HepG2 (cell line): ENCODE measurements around the gene OR2H1. TPM values are rescaled to one million over a fixed set of nuclear protein-coding genes. Genes with fewer than 3 reads are reported as not detected.

Source experiments
- ATAC-seq: fragments of 200-7000 bp; cut with Tn5 transposase; 3 replicates; pipeline ENCODE4 v1.9.1; 2020; ENCODE audit warnings: mild to moderate bottlenecking, moderate library complexity
- Bru-seq: library from RNA; stranded (reverse); fragments of 400-500 nt; gene quantifications from one replicate; lab custom pipeline; 2021; lab: Mats Ljungman, UMichigan
- BruChase-seq, 2 experiments: library from RNA; stranded (reverse); fragments of 400-500 nt; gene quantifications; one replicate each; lab custom pipeline; 2021; lab: Mats Ljungman, UMichigan
- BruUV-seq: library from RNA; stranded (reverse); fragments of 400-500 nt; replicated peaks from 2 replicates; lab custom pipeline; 2021; lab: Mats Ljungman, UMichigan
- CTCF ChIA-PET: fragments of 300-600 bp; formaldehyde crosslinking; extraction: SDS; loops from one replicate; lab custom pipeline; 2021; ENCODE audit warnings: low total read pairs, inconsistent platforms, low intra/inter-chr PET ratio; lab: Yijun Ruan, JAX
- POLR2A ChIA-PET: fragments of 350-600 bp; sonication (Branson Sonifier 250); formaldehyde crosslinking; loops from one replicate; lab custom pipeline; 2020; ENCODE audit warnings: antibody characterized with exemption, inconsistent platforms; lab: Yijun Ruan, JAX
- DNase-seq: peaks from one replicate; pipeline ENCODE4 v3.0.0-alpha.2; 2015; ENCODE audit warnings: low spot score
- FAIRE-seq: peaks from 3 replicates; lab custom pipeline; 2011; peaks lifted over from hg19 to GRCh38; lab: Jason Lieb, UNC
- H2AFZ ChIP-seq: one replicate; pipeline ENCODE4 v1.6.1; 2011; ENCODE audit warnings: low read length, inconsistent platforms
- H3K27ac ChIP-seq: fragments of 300-600 bp; 3 replicates; pipeline ENCODE4 v1.8.0; 2011; ENCODE audit warnings: mixed run types, mild to moderate bottlenecking, mixed read lengths, low read length, inconsistent platforms; ENCODE audit not compliant: insufficient read depth; ENCODE audit errors: extremely low read length
- H3K27me3 ChIP-seq, 2 experiments: fragments of 200-600 bp in 1 of 2; 2 replicates in 1 of 2; 3 replicates in 1 of 2; pipeline versions ENCODE4 v1.6.0 to v1.8.0; 2011; ENCODE audit warnings: low read length in 2 of 2, mild to moderate bottlenecking in 2 of 2, moderate library complexity in 2 of 2, inconsistent platforms in 1 of 2; ENCODE audit not compliant: insufficient read depth in 2 of 2, control insufficient read depth in 1 of 2
- H3K36me3 ChIP-seq, 2 experiments: fragments of 200-600 bp in 1 of 2; replicated peaks in 1 of 2; 2 replicates in 1 of 2; 3 replicates in 1 of 2; pipeline versions ENCODE4 v1.5.1 to v1.8.0; 2011; ENCODE audit warnings: low read length in 2 of 2, inconsistent platforms in 1 of 2; ENCODE audit not compliant: insufficient read depth in 2 of 2, control insufficient read depth in 1 of 2
- H3K4me1 ChIP-seq: 2 replicates; pipeline ENCODE4 v1.5.1; 2012; ENCODE audit warnings: low read length, inconsistent platforms; ENCODE audit not compliant: insufficient read depth
- H3K4me2 ChIP-seq: 2 replicates; pipeline ENCODE4 v1.6.0; 2011; ENCODE audit warnings: low read depth, low read length, inconsistent platforms
- H3K4me3 ChIP-seq, 3 experiments: fragments of 200-600 bp in 1 of 3; sonication (generic), shearing (Covaris generic) in 1 of 3; replicated peaks in 1 of 3; 2 replicates each; pipeline ENCODE4 v1.5.1; 2011 to 2016; ENCODE audit warnings: low read length in 3 of 3, inconsistent platforms in 2 of 3, low read depth in 2 of 3, mild to moderate bottlenecking in 2 of 3, control low read depth in 1 of 3, mixed read lengths in 1 of 3; ENCODE audit not compliant: insufficient read depth in 1 of 3
- H3K79me2 ChIP-seq: one replicate; pipeline ENCODE4 v1.6.1; 2011; ENCODE audit warnings: low read length, inconsistent platforms; ENCODE audit not compliant: insufficient read depth
- H3K9ac ChIP-seq: 2 replicates; pipeline ENCODE4 v1.6.0; 2011; ENCODE audit warnings: mild to moderate bottlenecking, low read depth, low read length, inconsistent platforms; ENCODE audit not compliant: insufficient read depth
- H3K9me3 ChIP-seq: 2 replicates; pipeline ENCODE4 v1.5.1; 2012; ENCODE audit warnings: mild to moderate bottlenecking, low read length
- H4K20me1 ChIP-seq: 2 replicates; pipeline ENCODE4 v1.6.0; 2011; ENCODE audit warnings: inconsistent platforms, mild to moderate bottlenecking, low read length, moderate library complexity; ENCODE audit not compliant: insufficient read depth
- BORCS8-MEF2B ChIP-seq: sonication (generic); formaldehyde crosslinking; IDR thresholded peaks from 2 replicates; pipeline ENCODE4 v1.8.0; 2022; ENCODE audit warnings: mild to moderate bottlenecking, missing genetic modification reagents
- HDAC6 ChIP-seq: fragments of 200-600 bp; sonication (generic); IDR thresholded peaks from 2 replicates; pipeline ENCODE4 v1.7.0; 2017; ENCODE audit warnings: mild to moderate bottlenecking, antibody characterized with exemption, low read length, low read depth
- KDM3A ChIP-seq: IDR thresholded peaks from 2 replicates; pipeline ENCODE4 v1.6.1; 2018; ENCODE audit warnings: low read depth, missing compliant biosample characterization
- KLF11 ChIP-seq: IDR thresholded peaks from 2 replicates; pipeline ENCODE4 v1.6.1; 2016; ENCODE audit warnings: missing compliant biosample characterization
- SP4 ChIP-seq: sonication (generic); formaldehyde crosslinking; IDR thresholded peaks from 2 replicates; pipeline ENCODE4 v1.8.1; 2023; ENCODE audit warnings: mild to moderate bottlenecking, missing genetic modification reagents
- SRSF1 ChIP-seq: fragments of 200-400 bp; formaldehyde crosslinking; optimal IDR thresholded peaks from 2 replicates; pipeline ENCODE3; 2017; ENCODE audit warnings: mild to moderate bottlenecking, low read depth, low read length, moderate library complexity
- ZNF160 ChIP-seq: sonication (generic); formaldehyde crosslinking; IDR thresholded peaks from 2 replicates; pipeline ENCODE4 v1.8.0; 2022; ENCODE audit warnings: mild to moderate bottlenecking, inconsistent platforms, missing genetic modification reagents
- ZNF30 ChIP-seq: sonication (generic); formaldehyde crosslinking; IDR thresholded peaks from 2 replicates; pipeline ENCODE4 v1.5.0; 2020; ENCODE audit warnings: mild to moderate bottlenecking, missing genetic modification reagents
- ZNF501 ChIP-seq: sonication (generic); formaldehyde crosslinking; IDR thresholded peaks from 2 replicates; pipeline ENCODE4 v1.5.1; 2020; ENCODE audit warnings: mild to moderate bottlenecking, moderate library complexity, missing genetic modification reagents
- ZNF563 ChIP-seq: sonication (generic); formaldehyde crosslinking; IDR thresholded peaks from 2 replicates; pipeline ENCODE4 v1.8.0; 2022; ENCODE audit warnings: mild to moderate bottlenecking, moderate library complexity, missing genetic modification reagents
- ZNF709 ChIP-seq: sonication (generic); formaldehyde crosslinking; IDR thresholded peaks from 2 replicates; pipeline ENCODE4 v1.5.0; 2020; ENCODE audit warnings: mild to moderate bottlenecking, missing genetic modification reagents
- ZNF772 ChIP-seq: sonication (generic); formaldehyde crosslinking; IDR thresholded peaks from 2 replicates; pipeline ENCODE4 v1.5.0; 2020; ENCODE audit warnings: mild to moderate bottlenecking, missing genetic modification reagents
- WGBS: methylation state at CpG from one replicate; pipeline ENCODE4 v1.1.6; 2017; ENCODE audit warnings: low lambda C conversion rate; 5-methylcytosine and 5-hydroxymethylcytosine counted together
- in situ Hi-C: cut with HindIII; loops from 2 replicates; pipeline ENCODE4 v1.10.0; 2017; ENCODE audit warnings: low pct_unique_long_range_greater_than_20kb; ENCODE audit not compliant: extremely low pct_ligation_motif_present
- intact Hi-C: fragments of 100-400 bp; cut with micrococcal nuclease; formaldehyde crosslinking; loops from one replicate; pipeline ENCODE4 v1.10.0; 2022; ENCODE audit not compliant: unreplicated experiment
- long read RNA-seq, 2 experiments: library from RNA in 1 of 2; library from polyadenylated mRNA in 1 of 2; stranded (forward) in 1 of 2; unstranded in 1 of 2; transcript quantifications; one replicate each; pipeline ENCODE4 v2.0.0, GENCODE V29; 2019 to 2022
- polyA minus RNA-seq, 3 experiments: library from RNA; depleted of rRNA, polyadenylated mRNA; stranded (reverse); fragments of >200 nt; gene quantifications; 2 replicates each; pipeline ENCODE4 v1.2.3, GENCODE V29; 2011; ENCODE audit warnings: low replicate concordance in 1 of 3
- polyA plus RNA-seq, 8 experiments: library from polyadenylated mRNA; depleted of rRNA in 3 of 8; stranded (reverse) in 7 of 8; unstranded in 1 of 8; fragments of >200 nt; fragmentation: Illumina TruSeq in 4 of 8; extraction: Trizol in 4 of 8; gene quantifications; 2 replicates each; pipeline versions ENCODE4 v1.2.1 to v1.2.3, GENCODE V29; 2011 to 2016; ENCODE audit warnings: low read depth in 4 of 8, missing spikeins in 1 of 8, mixed read lengths in 1 of 8; ENCODE audit not compliant: insufficient read depth in 1 of 8
- total RNA-seq, 5 experiments: library from RNA; depleted of rRNA; stranded (reverse); fragments of >200 nt; fragmentation: Illumina TruSeq; extraction: Trizol; gene quantifications; 2 replicates each; pipeline ENCODE4 v1.2.3, GENCODE V29; 2016; ENCODE audit warnings: low read depth in 1 of 5
- TF ChIP-seq, protein P1 (sequence below): sonication (generic); formaldehyde crosslinking; IDR thresholded peaks from 2 replicates; pipeline ENCODE4 v1.4.0; 2020; ENCODE audit warnings: missing genetic modification reagents

OR2H1 gene
- not detected in 2 replicates for total RNA-seq (2016; rRNA removed; fragmentation: Illumina TruSeq; extraction: Trizol)
- not detected in 2 replicates for total RNA-seq (2016; cell fraction: cytosol; rRNA removed; fragmentation: Illumina TruSeq; extraction: Trizol; ENCODE audit: low read depth)
- not detected in 2 replicates for total RNA-seq (2016; cell fraction: insoluble cytoplasmic fraction; rRNA removed; fragmentation: Illumina TruSeq; extraction: Trizol)
- total RNA-seq (2016; cell fraction: membrane; rRNA removed; fragmentation: Illumina TruSeq; extraction: Trizol) = not detected in 2 replicates
- total RNA-seq (2016; cell fraction: nucleus; rRNA removed; fragmentation: Illumina TruSeq; extraction: Trizol) = not detected in 2 replicates
- 0.15 and 0.21 TPM in 2 replicates for polyA plus RNA-seq (2011; rRNA removed)
- 0.04 and 0.05 TPM in 2 replicates for polyA plus RNA-seq (2011; cell fraction: cytosol; rRNA removed)
- 0.28 and 0.56 TPM in 2 replicates for polyA plus RNA-seq (2011; cell fraction: nucleus; rRNA removed)
- polyA plus RNA-seq (2012) = not detected in 2 replicates
- polyA plus RNA-seq (2016; cell fraction: cytosol; fragmentation: Illumina TruSeq; extraction: Trizol; ENCODE audit: low read depth) = not detected in 2 replicates
- polyA plus RNA-seq (2016; cell fraction: insoluble cytoplasmic fraction; fragmentation: Illumina TruSeq; extraction: Trizol; ENCODE audit: low read depth) = not detected in 2 replicates
- polyA plus RNA-seq (2016; cell fraction: membrane; fragmentation: Illumina TruSeq; extraction: Trizol; ENCODE audit: low read depth) = not detected in 2 replicates
- not detected in 2 replicates for polyA plus RNA-seq (2016; cell fraction: nucleus; fragmentation: Illumina TruSeq; extraction: Trizol; ENCODE audit: insufficient read depth, low read depth)
- 0.74 TPM in 1 of 2 replicates, not detected in the other for polyA minus RNA-seq (2011; rRNA and poly(A)+ RNA removed; ENCODE audit: low replicate concordance)
- polyA minus RNA-seq (2011; cell fraction: cytosol; rRNA and poly(A)+ RNA removed) = not detected in 2 replicates
- 0.87 and 1.2 TPM in 2 replicates for polyA minus RNA-seq (2011; cell fraction: nucleus; rRNA and poly(A)+ RNA removed)
- percentile 10 among the genes with signal in this experiment for Bru-seq, nascent RNA
- percentile 16 among the genes with signal in this experiment for BruChase-seq, experiment 1, labeled RNA remaining after a 6-hour chase
- not detected for BruChase-seq, experiment 2, labeled RNA remaining after a 2-hour chase
- long read RNA-seq, experiment 1 = 0 reads
- long read RNA-seq, experiment 2 = 0 reads

DNA sequence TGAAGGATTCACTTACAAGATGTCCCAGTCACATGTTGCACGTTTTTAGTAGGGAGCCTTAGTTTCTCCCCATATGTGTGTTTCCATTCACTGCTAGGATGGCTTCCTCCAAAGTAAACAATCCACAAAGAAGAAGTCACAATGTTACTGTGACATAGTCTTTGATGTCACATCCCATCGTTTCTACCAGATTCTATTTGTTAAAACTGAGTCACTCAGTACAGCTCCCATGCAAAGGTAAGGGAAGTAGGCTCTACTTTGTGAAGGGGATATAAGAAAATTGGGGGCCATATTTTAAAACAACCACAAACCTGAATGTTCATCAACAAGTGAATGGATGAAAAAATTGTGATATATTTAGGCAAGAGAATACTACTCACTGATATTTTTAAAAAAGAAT, at the start of gene OR2H1, which contains the start of gene OR11A1:
Gene OR2H1 (plus strand): TSS at position 185 of the 400 bp plus-strand sequence. CDS start 4,615 bp downstream, outside the sequence.
Gene OR11A1 (minus strand): TSS at position 101 of the 400 bp plus-strand sequence. CDS start 29,430 bp downstream, outside the sequence.
- Histone ChIP-seq H3K36me3 (no peaks in the 10 kb centered on the region), H3K4me1 (no peaks in the 10 kb centered on the region), H3K9me3 (no peaks in the 10 kb centered on the region), H3K4me3 (no peak within 1 kb of the TSS), H3K4me2 (no peak within 1 kb of the TSS), H4K20me1 (no peaks in the 10 kb centered on the region), H3K27ac (no peak within 1 kb of the TSS), H3K27me3 (peaks cover 0 to 15% of the 10 kb centered on the region in 2 experiments; a peak in 2 of 5 replicates), H3K9ac (no peak within 1 kb of the TSS), H3K79me2 (no peaks in the 10 kb centered on the region), H2AFZ (no peak within 1 kb of the TSS)
- 0% methylated on average over 2 of the region's 2 CpGs for WGBS
- in situ Hi-C loops = no loop called here
- CTCF ChIA-PET = no interaction called here
- ATAC-seq = no peak
- intact Hi-C loops = no loop called here
- POLR2A ChIA-PET = no interaction called here
- FAIRE-seq = no peak
- no TSS peak for BruUV-seq
- no peak for DNase-seq
- TF ChIP-seq ZNF709 (no peak), ZNF772 (CRISPR knock-in tag) (no peak), SP4 (CRISPR knock-in tag) (no peak), KDM3A (CRISPR knock-in tag) (no peak), ZNF30 (no peak), KLF11 (CRISPR knock-in tag) (no peak), ZNF501 (CRISPR knock-in tag) (no peak), HDAC6 (no peak), BORCS8-MEF2B (no peak), ZNF160 (CRISPR knock-in tag) (no peak), SRSF1 (no peak), ZNF563 (CRISPR knock-in tag) (no peak)
- TF ChIP-seq, protein P1, sequence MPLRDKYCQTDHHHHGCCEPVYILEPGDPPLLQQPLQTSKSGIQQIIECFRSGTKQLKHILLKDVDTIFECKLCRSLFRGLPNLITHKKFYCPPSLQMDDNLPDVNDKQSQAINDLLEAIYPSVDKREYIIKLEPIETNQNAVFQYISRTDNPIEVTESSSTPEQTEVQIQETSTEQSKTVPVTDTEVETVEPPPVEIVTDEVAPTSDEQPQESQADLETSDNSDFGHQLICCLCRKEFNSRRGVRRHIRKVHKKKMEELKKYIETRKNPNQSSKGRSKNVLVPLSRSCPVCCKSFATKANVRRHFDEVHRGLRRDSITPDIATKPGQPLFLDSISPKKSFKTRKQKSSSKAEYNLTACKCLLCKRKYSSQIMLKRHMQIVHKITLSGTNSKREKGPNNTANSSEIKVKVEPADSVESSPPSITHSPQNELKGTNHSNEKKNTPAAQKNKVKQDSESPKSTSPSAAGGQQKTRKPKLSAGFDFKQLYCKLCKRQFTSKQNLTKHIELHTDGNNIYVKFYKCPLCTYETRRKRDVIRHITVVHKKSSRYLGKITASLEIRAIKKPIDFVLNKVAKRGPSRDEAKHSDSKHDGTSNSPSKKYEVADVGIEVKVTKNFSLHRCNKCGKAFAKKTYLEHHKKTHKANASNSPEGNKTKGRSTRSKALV (CRISPR knock-in tag) = no peak
- TF ChIP-seq, all 625 proteins: peak for 0
